ENCODE data around the gene EFNA5.

EFNA5 gene

DNA sequence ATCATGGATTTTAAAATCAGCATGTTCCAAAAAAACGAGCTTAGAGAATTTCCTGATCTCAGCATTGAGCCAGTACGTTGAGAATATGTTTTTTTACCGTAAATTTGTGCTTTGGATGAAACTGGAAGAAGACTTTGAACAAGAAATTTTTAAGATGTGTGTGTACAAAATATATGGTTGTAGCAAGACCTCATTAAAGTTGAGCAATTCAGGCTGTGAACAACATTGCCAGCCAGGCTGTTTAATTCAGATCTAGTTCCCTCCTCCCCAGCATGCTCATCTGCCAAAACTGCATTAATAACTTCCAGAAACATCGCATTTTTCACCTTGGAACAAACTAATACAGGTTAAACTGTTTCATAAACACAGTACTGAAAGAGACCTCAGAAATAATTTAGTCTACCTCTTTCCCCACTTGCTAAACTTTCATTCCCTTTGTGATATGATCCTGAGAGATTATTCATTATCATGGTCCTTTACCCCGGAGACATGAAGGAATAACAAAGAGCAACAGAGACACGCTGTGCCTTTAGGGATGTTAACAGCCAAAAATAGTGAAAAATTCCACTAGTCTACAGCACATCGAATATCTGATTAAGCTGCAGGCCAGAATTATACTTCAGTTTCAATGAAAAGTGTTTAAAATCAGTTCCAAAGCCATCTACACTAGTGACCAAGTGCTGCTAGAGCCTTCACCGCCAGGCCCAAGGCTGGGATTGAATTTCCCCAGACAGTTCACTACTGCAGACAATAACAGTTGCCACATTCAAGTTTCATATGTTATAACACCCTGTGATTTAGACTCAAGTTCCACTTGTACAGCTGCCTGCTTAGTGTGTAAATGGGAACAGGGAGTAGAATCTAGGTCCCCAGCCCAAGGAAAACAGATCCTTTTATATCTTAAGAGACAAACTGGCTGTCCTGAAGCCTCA lies 89.6 kb downstream of the EFNA5 start:
- Mint-ChIP-seq H3K9me3 (no peaks in the 10 kb centered on the region), H3K4me3 (no peak overlapping the region), H3K27me3 (no peaks in the 10 kb centered on the region), H3K27ac (no peak overlapping the region), H3K4me1 (no peaks in the 10 kb centered on the region), H3K36me3 (no peaks in the 10 kb centered on the region)
- no peak for ATAC-seq

DNA sequence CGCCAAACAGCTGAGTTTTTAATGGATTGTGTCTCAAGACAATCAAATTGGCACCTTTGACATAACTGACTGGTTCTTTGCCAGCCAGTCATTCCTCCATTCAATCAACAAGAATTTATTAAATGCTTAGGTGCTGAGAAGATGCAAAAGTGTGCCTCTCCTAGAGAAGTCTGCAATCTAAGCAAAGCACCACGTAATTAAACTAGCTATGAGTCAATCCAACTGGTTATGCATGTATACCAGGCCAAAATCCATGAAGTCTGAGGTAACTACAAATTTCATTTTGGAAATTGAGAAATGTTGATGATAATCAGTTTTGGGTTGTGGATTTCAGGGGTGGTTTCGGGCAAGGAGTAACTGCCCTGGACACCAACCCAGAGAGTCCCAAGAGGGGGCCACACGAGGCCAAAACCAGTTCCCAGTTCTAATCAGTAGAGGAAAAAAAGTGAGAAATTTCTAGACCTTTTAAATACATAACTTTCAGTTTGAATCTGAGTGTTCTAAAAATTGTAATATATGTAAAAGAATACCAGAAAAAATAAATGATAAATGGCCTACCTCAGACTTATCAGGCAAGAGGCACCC lies 92.6 kb downstream of the EFNA5 start:
- no peak for ATAC-seq

DNA sequence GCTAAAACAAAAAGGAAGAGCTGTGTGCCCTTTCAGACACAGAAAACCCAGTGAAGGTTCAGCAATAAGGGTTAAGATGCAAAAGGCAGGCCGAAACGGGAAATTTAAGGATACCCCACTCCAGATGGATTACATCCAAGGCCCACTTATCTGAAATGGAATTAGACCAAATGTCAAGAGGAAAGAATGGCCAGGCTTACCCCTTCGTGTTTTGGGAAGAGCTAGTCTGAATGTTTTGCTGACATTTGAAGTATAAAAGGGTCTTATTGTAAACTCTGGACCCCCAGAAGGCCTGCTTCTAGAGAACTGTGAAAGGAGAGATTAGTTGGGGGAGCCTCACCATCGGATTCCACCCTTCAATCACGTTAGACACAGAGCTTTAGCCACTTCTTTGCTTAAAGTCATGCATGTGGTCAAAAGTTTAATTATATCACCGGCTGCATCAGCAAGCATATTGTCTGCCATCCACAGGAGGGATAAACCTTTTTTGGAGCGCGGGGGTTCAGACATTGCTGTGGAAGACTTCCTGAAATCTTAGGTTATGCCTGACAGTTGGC lies 93.3 kb downstream of the EFNA5 start:
- no peak for ATAC-seq
- Mint-ChIP-seq H3K27ac (no peak overlapping the region), H3K9me3 (no peaks in the 10 kb centered on the region), H3K27me3 (peaks cover 14% of the 10 kb centered on the region), H3K4me3 (no peak overlapping the region), H3K4me1 (no peaks in the 10 kb centered on the region), H3K36me3 (no peaks in the 10 kb centered on the region)

More for the DNA sequence above, 92.6 kb downstream of the EFNA5 start:
- Mint-ChIP-seq H3K9me3 (no peaks in the 10 kb centered on the region), H3K27ac (no peak overlapping the region), H3K4me1 (no peaks in the 10 kb centered on the region), H3K27me3 (peaks cover 8% of the 10 kb centered on the region), H3K4me3 (no peak overlapping the region), H3K36me3 (no peaks in the 10 kb centered on the region)

GRCh38 chr5:107576736-107577393 lies 93.9 kb downstream of the EFNA5 start:
- H3K4me1 Mint-ChIP-seq = peaks cover 5% of the 10 kb centered on the region
- no peaks in the 10 kb centered on the region for H3K9me3 Mint-ChIP-seq
- no peak overlapping the region for H3K27ac Mint-ChIP-seq
- H3K27me3 Mint-ChIP-seq = peaks cover 21% of the 10 kb centered on the region
- no peak for ATAC-seq
- H3K36me3 Mint-ChIP-seq = no peaks in the 10 kb centered on the region
- no peak overlapping the region for H3K4me3 Mint-ChIP-seq

DNA sequence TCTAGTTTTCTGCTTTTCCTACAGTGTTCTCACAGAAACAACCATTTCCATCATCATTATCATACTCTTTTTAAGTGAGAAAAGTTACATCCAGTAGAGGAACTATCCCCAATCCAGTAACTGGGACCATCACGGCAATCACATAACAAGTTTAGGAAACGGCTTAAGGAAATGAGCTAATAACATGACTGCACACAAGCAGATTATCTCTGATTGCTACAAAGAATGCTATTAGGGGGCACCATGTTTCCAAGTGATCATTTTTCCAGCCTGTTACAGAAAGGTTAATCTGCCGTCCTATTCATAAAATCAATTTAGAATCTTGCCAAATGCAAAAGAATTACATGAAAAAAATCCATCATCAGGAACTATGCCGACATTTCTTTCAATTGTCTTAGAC lies 94.6 kb downstream of the EFNA5 start:
- Mint-ChIP-seq H3K9me3 (no peaks in the 10 kb centered on the region), H3K27me3 (peaks cover 22% of the 10 kb centered on the region), H3K27ac (no peak overlapping the region), H3K4me1 (peaks cover 12% of the 10 kb centered on the region), H3K4me3 (no peak overlapping the region), H3K36me3 (no peaks in the 10 kb centered on the region)
- ATAC-seq = no peak

DNA sequence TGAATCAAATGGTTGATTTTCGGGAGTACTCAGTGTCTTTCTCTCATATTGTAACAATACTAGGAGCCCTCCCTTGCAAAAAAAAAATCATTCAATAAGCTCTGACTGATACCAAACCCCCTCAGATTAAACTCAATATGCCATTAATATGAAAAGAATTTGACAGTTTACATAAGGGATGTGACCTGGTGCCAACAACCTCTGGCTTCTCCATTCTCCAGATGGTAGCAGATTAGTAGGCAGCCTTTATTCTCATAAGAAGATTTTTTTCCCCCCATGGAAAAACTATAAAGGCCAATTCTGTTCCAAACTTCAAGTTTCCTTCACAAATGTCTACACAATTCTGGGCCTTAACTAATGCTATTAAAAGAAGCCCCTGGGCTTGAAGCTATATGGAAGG lies 96.5 kb downstream of the EFNA5 start:
- peaks cover 18% of the 10 kb centered on the region for H3K4me1 Mint-ChIP-seq
- no peaks in the 10 kb centered on the region for H3K36me3 Mint-ChIP-seq
- no peak overlapping the region for H3K4me3 Mint-ChIP-seq
- ATAC-seq = no peak
- H3K27me3 Mint-ChIP-seq = peaks cover 22% of the 10 kb centered on the region
- H3K9me3 Mint-ChIP-seq = no peaks in the 10 kb centered on the region
- no peak overlapping the region for H3K27ac Mint-ChIP-seq

- no peak for ATAC-seq
- Mint-ChIP-seq H3K9me3 (no peaks in the 10 kb centered on the region), H3K27ac (no peak overlapping the region), H3K4me1 (peaks cover 18% of the 10 kb centered on the region), H3K4me3 (no peak overlapping the region), H3K27me3 (peaks cover 29% of the 10 kb centered on the region), H3K36me3 (no peaks in the 10 kb centered on the region)
Measured at GRCh38 chr5:107572715-107573368, 97.9 kb downstream of the EFNA5 start.

GRCh38 chr5:107571621-107572536 lies 98.9 kb downstream of the EFNA5 start:
- Mint-ChIP-seq H3K36me3 (no peaks in the 10 kb centered on the region), H3K9me3 (no peaks in the 10 kb centered on the region), H3K4me1 (peaks cover 18% of the 10 kb centered on the region), H3K27me3 (peaks cover 32% of the 10 kb centered on the region), H3K4me3 (peak overlapping the region; percentile 63), H3K27ac (no peak overlapping the region)
- ATAC-seq = peak; percentile 82

DNA sequence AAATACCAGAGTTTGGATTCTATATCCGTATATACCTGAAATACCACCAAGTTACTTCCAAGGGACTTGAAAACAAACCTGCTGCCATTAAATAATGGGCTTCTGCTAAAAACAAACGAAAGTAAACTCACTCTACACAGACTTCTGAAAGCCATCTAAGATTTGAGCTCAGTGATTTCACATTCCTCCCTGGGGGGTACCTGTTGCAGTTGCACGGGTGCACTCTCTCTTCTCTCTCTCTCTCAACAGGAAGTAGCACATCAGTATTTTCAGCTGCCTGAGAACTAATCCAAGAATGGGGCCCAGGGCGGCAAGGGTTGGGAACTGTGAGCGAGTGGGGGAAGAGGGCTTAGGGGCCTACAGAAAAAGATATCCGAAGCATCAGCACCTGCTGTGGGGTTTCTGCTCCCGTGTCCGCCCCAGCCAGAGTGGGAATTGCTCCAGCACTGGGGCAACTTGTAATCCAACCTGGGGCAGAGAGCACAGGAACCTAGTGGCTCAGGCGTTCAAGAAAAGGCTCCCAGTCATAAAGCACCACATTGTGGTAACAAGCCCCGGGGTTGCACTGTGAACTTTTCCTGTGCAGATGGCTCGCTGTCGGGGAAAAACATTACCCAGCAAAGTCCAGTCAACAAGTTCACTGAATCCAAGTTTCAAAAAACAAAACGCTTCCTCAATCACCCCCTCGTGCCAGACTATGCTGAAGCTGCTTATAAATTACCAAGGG lies 99.8 kb downstream of the EFNA5 start:
- Mint-ChIP-seq H3K4me1 (peaks cover 18% of the 10 kb centered on the region), H3K27ac (no peak overlapping the region), H3K4me3 (no peak overlapping the region), H3K36me3 (no peaks in the 10 kb centered on the region), H3K27me3 (peaks cover 38% of the 10 kb centered on the region), H3K9me3 (no peaks in the 10 kb centered on the region)
- peak; percentile 69 for ATAC-seq

GRCh38 chr5:107570181-107570580 lies 100.6 kb downstream of the EFNA5 start:
- ATAC-seq = no peak
- peaks cover 42% of the 10 kb centered on the region for H3K27me3 Mint-ChIP-seq
- H3K27ac Mint-ChIP-seq = no peak overlapping the region
- H3K4me1 Mint-ChIP-seq = peaks cover 18% of the 10 kb centered on the region
- no peak overlapping the region for H3K4me3 Mint-ChIP-seq
- no peaks in the 10 kb centered on the region for H3K36me3 Mint-ChIP-seq
- H3K9me3 Mint-ChIP-seq = no peaks in the 10 kb centered on the region

GRCh38 chr5:107567901-107568671 lies 102.7 kb downstream of the EFNA5 start:
- H3K27me3 Mint-ChIP-seq = peaks cover 34% of the 10 kb centered on the region
- no peak overlapping the region for H3K27ac Mint-ChIP-seq
- H3K4me1 Mint-ChIP-seq = peaks cover 18% of the 10 kb centered on the region
- H3K9me3 Mint-ChIP-seq = no peaks in the 10 kb centered on the region
- ATAC-seq = no peak
- H3K4me3 Mint-ChIP-seq = no peak overlapping the region
- H3K36me3 Mint-ChIP-seq = no peaks in the 10 kb centered on the region

DNA sequence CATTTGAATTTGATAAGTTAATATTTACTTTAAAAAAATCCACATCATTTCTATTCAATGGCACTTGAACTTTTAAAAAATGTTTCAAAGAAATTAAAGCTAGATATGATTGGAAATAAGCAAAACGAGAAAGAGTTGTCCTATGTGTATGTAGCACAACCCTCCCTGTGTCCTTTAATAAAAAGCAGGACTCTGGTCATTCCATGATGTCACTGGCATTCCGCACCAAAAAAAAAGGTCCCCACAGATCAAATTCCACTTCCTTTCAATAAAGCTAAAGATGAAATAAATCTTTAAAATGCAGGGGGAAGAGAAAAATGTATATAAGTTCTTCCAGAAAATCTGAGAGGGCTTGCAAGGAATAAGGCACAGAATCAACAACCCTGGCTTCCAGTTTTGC lies 103.8 kb downstream of the EFNA5 start:
- H3K27ac Mint-ChIP-seq = no peak overlapping the region
- no peak overlapping the region for H3K4me3 Mint-ChIP-seq
- H3K27me3 Mint-ChIP-seq = peaks cover 29% of the 10 kb centered on the region
- H3K4me1 Mint-ChIP-seq = peaks cover 15% of the 10 kb centered on the region
- no peaks in the 10 kb centered on the region for H3K36me3 Mint-ChIP-seq
- no peak for ATAC-seq
- no peaks in the 10 kb centered on the region for H3K9me3 Mint-ChIP-seq

Measured in stimulated activated memory B cell treated with anti-CD40 and anti-IgM and Interleukin-4, amounts not matched to agents 10 μg/mL and 1 μg/mL and 100 μg/mL, for 72 hours (primary cell).